Mesendoderm (in vitro differentiated cells): ENCODE results near the gene NEURL1.

ENCODE experiments used
- DNase-seq: peaks from one replicate; pipeline ENCODE4 v3.0.0; 2013
- H2AK5ac ChIP-seq: 2 replicates; pipeline ENCODE4 v1.6.1; 2013; ENCODE audit warnings: low read length, inconsistent platforms
- H2BK120ac ChIP-seq: 2 replicates; pipeline ENCODE4 v1.6.1; 2013; ENCODE audit warnings: low read depth, mild to moderate bottlenecking, low read length, moderate library complexity, mixed read lengths
- H2BK15ac ChIP-seq: replicated peaks from 2 replicates; pipeline ENCODE4 v1.6.1; 2013; ENCODE audit warnings: low read depth, mild to moderate bottlenecking, moderate library complexity
- H2BK5ac ChIP-seq: 2 replicates; pipeline ENCODE4 v1.6.1; 2013; ENCODE audit warnings: low read length, inconsistent platforms
- H3K18ac ChIP-seq: 2 replicates; pipeline ENCODE4 v1.6.1; 2013; ENCODE audit warnings: mild to moderate bottlenecking, low read length, mixed read lengths
- H3K23ac ChIP-seq: one replicate; pipeline ENCODE4 v1.6.1; 2013; ENCODE audit warnings: low read length
- H3K27ac ChIP-seq: 2 replicates; pipeline ENCODE4 v1.5.1; 2013; ENCODE audit warnings: low read depth, mild to moderate bottlenecking, inconsistent platforms, low read length, moderate library complexity
- H3K27me3 ChIP-seq: 2 replicates; pipeline ENCODE4 v1.6.1; 2013; ENCODE audit warnings: low read length, control low read depth, mild to moderate bottlenecking, inconsistent platforms; ENCODE audit not compliant: insufficient read depth, poor library complexity
- H3K36me3 ChIP-seq: 2 replicates; pipeline ENCODE4 v1.6.1; 2013; ENCODE audit warnings: low read length, inconsistent platforms; ENCODE audit not compliant: control insufficient read depth, insufficient read depth
- H3K4ac ChIP-seq: one replicate; pipeline ENCODE4 v1.6.1; 2013; ENCODE audit warnings: low read depth, mild to moderate bottlenecking, low read length, moderate library complexity
- H3K4me1 ChIP-seq: 2 replicates; pipeline ENCODE4 v1.6.1; 2013; ENCODE audit warnings: low read depth, low read length, inconsistent platforms; ENCODE audit not compliant: control insufficient read depth
- H3K4me2 ChIP-seq: 2 replicates; pipeline ENCODE4 v1.6.1; 2013; ENCODE audit warnings: low read length
- H3K4me3 ChIP-seq: 2 replicates; pipeline ENCODE4 v1.5.1; 2013; ENCODE audit warnings: mild to moderate bottlenecking, low read length
- H3K56ac ChIP-seq: one replicate; pipeline ENCODE4 v1.6.1; 2013; ENCODE audit warnings: low read length
- H3K79me1 ChIP-seq: 2 replicates; pipeline ENCODE4 v1.6.1; 2013; ENCODE audit warnings: low read length, inconsistent platforms
- H3K79me2 ChIP-seq: 2 replicates; pipeline ENCODE4 v1.6.1; 2013; ENCODE audit warnings: mild to moderate bottlenecking, low read length; ENCODE audit not compliant: control insufficient read depth, insufficient read depth
- H3K9ac ChIP-seq: 2 replicates; pipeline ENCODE4 v1.6.1; 2013; ENCODE audit warnings: low read length, inconsistent platforms
- H4K5ac ChIP-seq: one replicate; pipeline ENCODE4 v1.6.1; 2013; ENCODE audit warnings: low read length
- H4K8ac ChIP-seq: one replicate; pipeline ENCODE4 v1.6.1; 2013; ENCODE audit warnings: low read depth, mild to moderate bottlenecking, control low read depth, low read length, moderate library complexity
- WGBS: extraction: QIAGEN DNeasy Blood & Tissue Kit; methylation state at CpG from one replicate; pipeline ENCODE4 v1.1.7; 2013; ENCODE audit warnings: low lambda C conversion rate, missing lambda C conversion rate; ENCODE audit not compliant: insufficient coverage; ENCODE audit errors: extremely low coverage; 5-methylcytosine and 5-hydroxymethylcytosine counted together

NEURL1 gene

DNA sequence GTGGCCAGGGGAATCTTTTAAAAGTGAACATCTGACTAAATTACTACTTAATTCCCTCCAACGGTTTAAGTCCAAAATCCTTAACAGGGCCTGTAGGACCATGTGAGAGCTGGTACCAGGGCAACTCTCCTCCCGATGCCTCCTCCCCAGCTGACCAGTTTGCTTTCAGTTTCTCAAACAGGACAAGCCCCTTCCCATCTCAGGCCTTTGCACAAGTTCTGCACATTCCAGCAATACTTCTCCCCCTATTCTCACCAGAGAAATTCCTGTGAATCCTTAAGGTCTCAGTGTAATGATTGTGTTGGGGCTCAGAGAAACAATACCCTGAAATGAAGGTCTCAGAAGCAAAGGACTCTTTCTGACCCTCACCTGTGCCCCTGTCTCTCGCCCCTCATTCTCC, 26.8 kb upstream of the NEURL1 start:
- Histone ChIP-seq H3K23ac (no peak overlapping the region), H2BK120ac (no peak overlapping the region), H3K27me3 (no peaks in the 10 kb centered on the region), H3K18ac (no peak overlapping the region), H3K4ac (no peak overlapping the region), H3K79me2 (no peaks in the 10 kb centered on the region), H2BK5ac (no peak overlapping the region), H3K36me3 (no peaks in the 10 kb centered on the region), H2BK15ac (no peak overlapping the region), H3K79me1 (no peaks in the 10 kb centered on the region), H4K5ac (no peak overlapping the region), H3K4me2 (no peak overlapping the region), H3K4me1 (peaks cover 3% of the 10 kb centered on the region), H3K27ac (no peak overlapping the region), H3K4me3 (no peak overlapping the region), H3K9ac (no peak overlapping the region), H2AK5ac (no peak overlapping the region), H3K56ac (no peak overlapping the region), H4K8ac (no peak overlapping the region)
- WGBS: no CpG with 5 or more reads among the region's 3 CpGs
- DNase-seq: peak; percentile 43

DNA sequence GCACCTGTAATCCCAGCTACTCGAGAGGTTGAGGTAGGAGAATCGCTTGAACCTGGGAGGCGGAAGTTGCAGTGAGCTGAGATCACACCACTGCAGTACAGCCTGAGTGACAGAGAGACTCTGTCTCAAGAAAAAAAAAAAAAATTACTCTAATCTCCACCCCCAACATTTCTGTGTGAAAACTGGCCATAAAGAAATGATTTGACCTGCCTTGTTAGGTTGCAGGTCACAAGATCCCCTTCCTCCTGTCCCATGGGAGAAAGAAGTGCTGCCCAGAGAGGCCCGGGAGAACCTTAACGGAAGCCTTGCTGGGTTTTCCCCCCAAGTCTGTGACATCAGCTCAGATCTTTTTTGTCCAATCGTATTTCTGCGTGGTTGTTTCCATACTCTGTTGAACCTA, 26.1 kb upstream of the NEURL1 start:
- Histone ChIP-seq H3K36me3 (no peaks in the 10 kb centered on the region), H3K4me3 (no peak overlapping the region), H3K27ac (no peak overlapping the region), H3K23ac (no peak overlapping the region), H3K18ac (no peak overlapping the region), H4K5ac (no peak overlapping the region), H3K79me1 (no peaks in the 10 kb centered on the region), H3K4ac (no peak overlapping the region), H2BK15ac (no peak overlapping the region), H2BK120ac (no peak overlapping the region), H3K27me3 (no peaks in the 10 kb centered on the region), H3K4me2 (no peak overlapping the region), H3K79me2 (no peaks in the 10 kb centered on the region), H3K9ac (no peak overlapping the region), H2BK5ac (no peak overlapping the region), H4K8ac (no peak overlapping the region), H3K56ac (no peak overlapping the region), H2AK5ac (no peak overlapping the region), H3K4me1 (peaks cover 5% of the 10 kb centered on the region)
- WGBS: no CpG with 5 or more reads among the region's 7 CpGs
- no peak for DNase-seq

DNA sequence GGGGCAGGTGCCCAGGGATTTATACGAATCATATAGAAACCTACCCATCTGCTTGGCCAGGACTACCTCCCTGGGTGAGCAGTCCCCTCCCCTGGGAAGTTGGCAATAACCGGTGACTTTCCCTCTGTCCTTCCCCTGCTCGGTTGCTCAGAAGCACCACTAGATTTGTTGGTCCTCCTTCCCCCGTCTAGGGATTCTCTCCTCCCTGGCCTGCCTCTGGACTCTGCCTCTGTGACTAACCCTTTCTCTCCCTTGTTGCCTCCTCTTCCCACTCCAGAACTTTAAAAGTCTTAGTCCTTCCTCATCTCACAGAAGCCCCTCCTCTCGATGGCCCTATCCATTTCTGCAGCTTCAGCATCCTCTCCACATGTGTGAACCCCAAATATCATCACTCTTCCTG, 24.3 kb upstream of the NEURL1 start:
- H3K4me1 ChIP-seq: peaks cover 5% of the 10 kb centered on the region
- WGBS: no CpG with 5 or more reads among the region's 5 CpGs
- H3K23ac ChIP-seq: no peak overlapping the region
- H3K18ac ChIP-seq: no peak overlapping the region
- no peak overlapping the region for H3K9ac ChIP-seq
- no peak for DNase-seq
- no peaks in the 10 kb centered on the region for H3K27me3 ChIP-seq
- H4K5ac ChIP-seq: no peak overlapping the region
- H3K4me3 ChIP-seq: no peak overlapping the region
- H3K36me3 ChIP-seq: no peaks in the 10 kb centered on the region
- H2AK5ac ChIP-seq: no peak overlapping the region
- no peaks in the 10 kb centered on the region for H3K79me1 ChIP-seq
- H3K56ac ChIP-seq: no peak overlapping the region
- no peak overlapping the region for H3K4ac ChIP-seq
- no peak overlapping the region for H4K8ac ChIP-seq
- H2BK120ac ChIP-seq: no peak overlapping the region
- no peak overlapping the region for H2BK5ac ChIP-seq
- H2BK15ac ChIP-seq: no peak overlapping the region
- no peaks in the 10 kb centered on the region for H3K79me2 ChIP-seq
- no peak overlapping the region for H3K4me2 ChIP-seq
- H3K27ac ChIP-seq: no peak overlapping the region

DNA sequence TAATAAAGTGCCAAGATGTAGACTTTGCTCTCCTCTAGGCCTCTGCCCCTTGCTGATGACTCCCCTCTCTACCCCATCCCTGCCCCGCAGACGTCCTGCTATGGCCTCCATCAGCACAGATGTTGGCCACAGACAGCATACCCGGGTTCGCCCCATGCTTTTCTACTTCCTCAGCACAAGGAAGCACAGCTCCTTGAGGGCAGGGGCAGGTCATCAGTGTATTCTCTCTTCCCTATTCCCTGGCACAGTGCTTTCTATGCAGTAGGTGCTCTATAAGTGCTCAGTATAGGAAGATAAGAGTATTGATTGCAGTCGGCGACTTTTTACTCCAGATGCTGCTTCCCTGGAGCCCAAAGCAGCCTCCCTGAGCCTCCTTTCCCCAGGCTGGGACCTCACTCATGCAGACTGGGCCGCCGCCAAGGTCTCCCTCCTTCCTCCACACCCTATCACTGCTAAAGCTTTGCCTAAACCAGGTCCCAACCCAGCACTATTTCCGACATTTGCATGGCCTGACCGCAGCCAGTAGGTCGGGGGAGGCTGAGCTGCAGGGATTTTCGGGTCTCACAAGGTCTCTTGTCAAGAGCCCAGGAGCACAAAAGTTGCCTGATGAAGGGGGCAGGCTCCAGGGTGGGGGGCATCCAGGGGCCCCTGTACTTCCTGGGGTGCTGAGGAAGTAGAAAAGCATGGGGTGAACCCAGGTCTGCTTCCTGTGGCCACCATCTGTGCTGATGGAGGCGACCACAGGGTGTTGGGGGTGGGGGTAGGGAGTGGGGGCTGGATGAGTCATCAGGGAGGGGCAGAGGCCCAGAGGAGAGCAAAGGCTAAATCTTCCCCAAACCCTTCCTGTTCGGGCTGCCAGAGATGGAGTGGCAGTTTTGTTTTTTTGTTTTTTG, 22.5 kb upstream of the NEURL1 start:
- Histone ChIP-seq H3K9ac (no peak overlapping the region), H3K36me3 (no peaks in the 10 kb centered on the region), H2BK15ac (no peak overlapping the region), H2BK120ac (no peak overlapping the region), H3K18ac (peak overlapping the region; percentile 47), H3K4me2 (no peak overlapping the region), H3K27ac (no peak overlapping the region), H3K79me1 (no peaks in the 10 kb centered on the region), H4K8ac (no peak overlapping the region), H3K27me3 (no peaks in the 10 kb centered on the region), H2BK5ac (no peak overlapping the region), H3K4ac (no peak overlapping the region), H3K56ac (peak overlapping the region; percentile 6), H2AK5ac (no peak overlapping the region), H4K5ac (peak overlapping the region; percentile 64), H3K4me1 (peaks cover 5% of the 10 kb centered on the region), H3K79me2 (no peaks in the 10 kb centered on the region), H3K4me3 (no peak overlapping the region), H3K23ac (no peak overlapping the region)
- WGBS: no CpG with 5 or more reads among the region's 14 CpGs
- DNase-seq: peak; percentile 65

DNA sequence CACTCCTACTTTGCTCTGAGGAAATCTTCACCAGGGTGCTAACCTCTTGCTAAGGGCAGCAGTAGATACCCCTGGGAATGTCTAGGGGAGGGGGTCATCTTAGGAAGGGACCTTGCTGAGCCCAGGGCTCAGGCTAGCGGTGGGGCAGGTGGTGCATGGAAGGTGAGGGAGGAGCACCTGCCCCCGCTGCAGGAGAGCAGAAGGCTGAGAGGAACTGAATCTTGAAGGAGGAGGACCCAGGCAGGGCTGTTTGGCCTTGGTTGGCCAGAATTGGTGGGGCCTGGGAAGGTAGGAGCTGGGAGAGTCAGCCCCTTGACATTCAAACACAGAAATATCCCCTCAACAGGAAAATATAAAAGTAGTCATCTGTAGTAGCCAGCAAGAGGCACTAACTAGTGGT, 21.5 kb upstream of the NEURL1 start:
- no peak overlapping the region for H3K4me3 ChIP-seq
- H3K23ac ChIP-seq: no peak overlapping the region
- no peak overlapping the region for H3K18ac ChIP-seq
- H3K4ac ChIP-seq: no peak overlapping the region
- H4K8ac ChIP-seq: no peak overlapping the region
- no peak overlapping the region for H2AK5ac ChIP-seq
- no peaks in the 10 kb centered on the region for H3K79me1 ChIP-seq
- H2BK15ac ChIP-seq: no peak overlapping the region
- H2BK5ac ChIP-seq: no peak overlapping the region
- no peak overlapping the region for H3K56ac ChIP-seq
- no CpG with 5 or more reads among the region's 2 CpGs for WGBS
- no peaks in the 10 kb centered on the region for H3K27me3 ChIP-seq
- no peak overlapping the region for H3K4me2 ChIP-seq
- DNase-seq: no peak
- H3K27ac ChIP-seq: no peak overlapping the region
- H4K5ac ChIP-seq: no peak overlapping the region
- no peaks in the 10 kb centered on the region for H3K36me3 ChIP-seq
- no peak overlapping the region for H2BK120ac ChIP-seq
- no peaks in the 10 kb centered on the region for H3K79me2 ChIP-seq
- no peak overlapping the region for H3K9ac ChIP-seq
- H3K4me1 ChIP-seq: peaks cover 9% of the 10 kb centered on the region

DNA sequence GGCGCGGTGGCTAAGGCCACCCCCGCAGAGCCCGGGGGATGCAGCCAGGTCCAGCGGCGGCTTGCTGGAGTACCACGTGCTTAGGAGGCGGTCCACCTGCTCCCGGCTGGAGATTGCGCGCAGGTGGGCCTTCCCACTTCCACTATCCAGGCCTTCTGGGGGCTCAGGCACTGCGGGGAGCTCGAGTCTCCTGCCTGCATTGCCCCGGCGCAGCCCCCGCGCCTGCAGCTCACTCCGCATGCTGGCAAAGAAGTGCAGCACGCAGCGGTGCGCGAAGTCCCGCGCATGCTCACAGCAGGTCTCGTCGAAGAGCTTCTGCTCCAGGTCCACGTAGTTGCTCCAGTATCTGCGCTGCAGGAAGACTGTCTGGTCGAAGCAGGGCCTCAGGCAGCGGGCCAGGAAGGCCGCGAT, 20.2 kb upstream of the NEURL1 start:
- Histone ChIP-seq H3K56ac (no peak overlapping the region), H3K27me3 (no peaks in the 10 kb centered on the region), H3K4me2 (no peak overlapping the region), H2BK5ac (no peak overlapping the region), H3K79me2 (no peaks in the 10 kb centered on the region), H3K4me3 (no peak overlapping the region), H3K36me3 (no peaks in the 10 kb centered on the region), H3K4ac (no peak overlapping the region), H3K23ac (no peak overlapping the region), H3K9ac (no peak overlapping the region), H2BK15ac (no peak overlapping the region), H2AK5ac (no peak overlapping the region), H4K8ac (no peak overlapping the region), H3K18ac (no peak overlapping the region), H4K5ac (no peak overlapping the region), H2BK120ac (no peak overlapping the region), H3K79me1 (no peaks in the 10 kb centered on the region), H3K27ac (no peak overlapping the region), H3K4me1 (peaks cover 9% of the 10 kb centered on the region)
- DNase-seq: no peak
- WGBS: no CpG with 5 or more reads among the region's 32 CpGs
